Bone marrow (tissue), 2 donors: ENCODE results near the gene SURF4.
A peak's percentile ranks its signal among the peaks of the same experiment; 100 is the strongest.

Source experiments
- DNase-seq, 2 donors: peaks; one replicate each; lab custom pipeline; 2025; lab: John Stamatoyannopoulos, UW

SURF4 gene

GRCh38 chr9:133374612-133375115 lies 1.2 kb downstream of the SURF4 start:
- peak in 1 of 2 donors; percentile 37 for DNase-seq

- no peak for DNase-seq
Observed at GRCh38 chr9:133372144-133372543, 3.7 kb downstream of the SURF4 start.

GRCh38 chr9:133371261-133371711 lies 4.6 kb downstream of the SURF4 start:
- no peak for DNase-seq

- DNase-seq, result no peak
Observed at GRCh38 chr9:133370685-133371084, 5.2 kb downstream of the SURF4 start.

- DNase-seq, result no peak
Observed at GRCh38 chr9:133369933-133370332, 5.9 kb downstream of the SURF4 start.

- DNase-seq, result no peak
Observed at GRCh38 chr9:133369422-133369821, 6.4 kb downstream of the SURF4 start.

GRCh38 chr9:133368249-133368881 lies 7.5 kb downstream of the SURF4 start:
- no peak for DNase-seq

- DNase-seq, result no peak
Observed at GRCh38 chr9:133367778-133368177, 8.1 kb downstream of the SURF4 start.

- no peak for DNase-seq
Observed at GRCh38 chr9:133367221-133367620, 8.6 kb downstream of the SURF4 start.

- no peak for DNase-seq
Observed at GRCh38 chr9:133366435-133366834, 9.4 kb downstream of the SURF4 start.

GRCh38 chr9:133362359-133363044 lies 13.4 kb downstream of the SURF4 start:
- DNase-seq, result no peak

- DNase-seq, result no peak
Observed at GRCh38 chr9:133361507-133362092, 14.3 kb downstream of the SURF4 start.

GRCh38 chr9:133360400-133361393 lies 15.2 kb downstream of the SURF4 start:
- DNase-seq, result no peak

GRCh38 chr9:133359399-133360175 lies 16.3 kb downstream of the SURF4 start:
- no peak for DNase-seq

GRCh38 chr9:133357656-133358055 lies 18.2 kb downstream of the SURF4 start:
- DNase-seq, result no peak

GRCh38 chr9:133356391-133357091 lies 19.3 kb downstream of the SURF4 start, which contains the start of the genes SURF1 and SURF2:
SURF1 (minus strand) TSS chr9:133356487; CDS start chr9:133356453, 34 bp downstream.
SURF2 (plus strand) TSS chr9:133356550; CDS start chr9:133356593, 43 bp downstream.
- peak in 1 of 2 donors; percentile 37 for DNase-seq

- no peak for DNase-seq
Observed at GRCh38 chr9:133355881-133356357, 19.9 kb downstream of the SURF4 start.

- no peak for DNase-seq
Observed at GRCh38 chr9:133354766-133355165, 21.1 kb downstream of the SURF4 start.

- DNase-seq, result no peak
Observed at GRCh38 chr9:133353548-133353947, 22.3 kb downstream of the SURF4 start.
